Choroid plexus epithelial cell (primary cell): ENCODE results near the gene MBNL3.
"Not testable (repeated sequence)": the region's sequence is repeated elsewhere in the genome, so short reads cannot be mapped to it uniquely, and the experiment has no call there.

Experiments
- DNase-seq: peaks from one replicate; pipeline ENCODE4 v3.0.0-alpha.2; 2010; ENCODE audit warnings: low read depth
- H3K4me3 ChIP-seq: 2 replicates; pipeline ENCODE4 v1.5.1; 2011; ENCODE audit warnings: low read depth, mild to moderate bottlenecking, control low read depth, low read length, moderate library complexity
- CTCF ChIP-seq: conservative IDR thresholded peaks from 2 replicates; pipeline ENCODE4 v1.5.1; 2011; ENCODE audit warnings: low read depth, mild to moderate bottlenecking, control low read depth, inconsistent platforms, low read length, moderate library complexity

The MBNL3 gene

GRCh38 chrX:132468454-132468853 lies 20.4 kb downstream of the MBNL3 start:
- no peak for DNase-seq
- H3K4me3 ChIP-seq = no peak overlapping the region
- TF ChIP-seq CTCF = no peak

GRCh38 chrX:132467989-132468388 lies 20.8 kb downstream of the MBNL3 start:
- no peak for DNase-seq
- H3K4me3 ChIP-seq = no peak overlapping the region
- no peak for TF ChIP-seq CTCF

- no peak overlapping the region for H3K4me3 ChIP-seq
- no peak for TF ChIP-seq CTCF
- DNase-seq = peak; percentile 10
Observed at GRCh38 chrX:132467026-132467425, 21.8 kb downstream of the MBNL3 start.

GRCh38 chrX:132463411-132463810 lies 25.4 kb downstream of the MBNL3 start:
- TF ChIP-seq CTCF = peak; percentile 55
- H3K4me3 ChIP-seq = no peak overlapping the region
- DNase-seq = peak; percentile 37

- TF ChIP-seq CTCF = no peak
- DNase-seq = no peak
- H3K4me3 ChIP-seq = no peak overlapping the region
Observed at GRCh38 chrX:132461886-132462285, 27.0 kb downstream of the MBNL3 start.

- H3K4me3 ChIP-seq = no peak overlapping the region
- no peak for DNase-seq
- no peak for TF ChIP-seq CTCF
Observed at GRCh38 chrX:132452911-132453550, 35.8 kb downstream of the MBNL3 start.

GRCh38 chrX:132445909-132446308 lies 42.9 kb downstream of the MBNL3 start:
- not testable (repeated sequence) for DNase-seq

More at GRCh38 chrX:132445909-132446308, 42.9 kb downstream of the MBNL3 start:
- not testable (repeated sequence) for H3K4me3 ChIP-seq
